GM21723 (cell line): Measurements from ENCODE around the gene GIT1.

ENCODE experiments used
- ATAC-seq: cut with Tn5 transposase; IDR thresholded peaks from one replicate; pipeline ENCODE4 v1.9.1; 2021; ENCODE audit warnings: mild to moderate bottlenecking, moderate library complexity; ENCODE audit not compliant: unreplicated experiment

The GIT1 gene

DNA sequence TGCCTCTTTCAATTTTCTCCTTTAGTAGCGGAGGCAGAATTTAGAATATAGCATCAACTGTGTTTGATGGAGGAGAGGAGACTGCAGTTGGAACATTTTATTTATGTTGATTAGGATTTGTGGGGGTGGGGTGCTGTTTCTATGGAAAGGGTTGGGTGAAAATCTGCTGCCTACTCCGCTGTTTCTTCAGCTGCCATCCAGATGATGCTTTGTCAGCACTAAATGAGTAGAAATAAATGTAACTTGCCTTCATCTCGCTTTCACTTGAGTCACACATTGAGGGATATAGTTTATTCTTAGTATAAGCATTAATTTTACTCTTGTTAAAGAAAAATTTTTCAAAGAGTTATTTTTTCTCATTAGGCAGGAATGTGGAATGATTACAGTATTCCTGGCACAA is 64.8 kb downstream of the GIT1 start:
- no peak for ATAC-seq
